ENCODE measurements around the gene TIMM8B. TPM values are rescaled to one million over a fixed set of nuclear protein-coding genes. Genes with fewer than 3 reads are reported as not detected.
A peak's percentile ranks its signal among the peaks of the same experiment; 100 is the strongest.

TIMM8B gene
- total and polyA plus RNA-seq, 9 of the 15 experiments (the other 6 are each of a cell fraction or from before 2014, with no cell fraction given), result 95.8 to 338 (median 145) TPM

DNA sequence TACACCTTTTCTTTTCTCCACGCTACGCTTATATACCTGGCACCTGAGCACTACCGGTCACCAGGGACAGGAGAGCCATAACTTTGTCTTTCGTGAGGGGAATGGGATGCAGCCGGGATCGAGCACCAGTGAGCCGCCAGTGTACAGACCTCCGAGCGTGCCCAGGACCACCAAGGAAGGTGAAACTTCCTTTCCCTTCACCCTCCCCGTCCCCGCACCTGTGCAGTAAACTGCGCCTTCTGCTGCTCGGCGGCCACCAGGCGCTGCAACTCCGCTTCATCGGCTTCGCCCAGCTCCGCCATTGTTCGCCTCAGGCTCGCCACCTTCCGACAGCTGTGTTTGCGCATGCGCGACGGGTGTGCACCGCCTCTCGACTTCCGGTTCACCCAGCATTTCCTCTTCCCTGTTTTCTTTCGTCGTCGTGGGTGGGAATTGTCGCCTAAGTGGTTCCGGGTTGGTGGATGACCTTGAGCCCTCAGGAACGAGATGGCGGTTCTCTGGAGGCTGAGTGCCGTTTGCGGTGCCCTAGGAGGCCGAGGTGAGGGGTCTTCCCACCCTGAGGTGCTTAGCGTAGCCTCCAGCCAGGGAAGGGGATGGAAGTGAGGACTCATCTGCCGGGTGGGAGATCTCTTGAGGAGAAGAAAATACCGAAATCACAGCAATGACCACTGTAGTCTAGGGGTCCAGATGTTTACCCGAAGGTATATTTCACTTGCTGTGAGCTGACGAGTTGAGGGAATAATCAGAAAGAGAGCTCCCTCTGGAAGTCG, at the start of gene TIMM8B, which contains the start of gene SDHD (continued):
- TF ChIP-seq, protein P1, sequence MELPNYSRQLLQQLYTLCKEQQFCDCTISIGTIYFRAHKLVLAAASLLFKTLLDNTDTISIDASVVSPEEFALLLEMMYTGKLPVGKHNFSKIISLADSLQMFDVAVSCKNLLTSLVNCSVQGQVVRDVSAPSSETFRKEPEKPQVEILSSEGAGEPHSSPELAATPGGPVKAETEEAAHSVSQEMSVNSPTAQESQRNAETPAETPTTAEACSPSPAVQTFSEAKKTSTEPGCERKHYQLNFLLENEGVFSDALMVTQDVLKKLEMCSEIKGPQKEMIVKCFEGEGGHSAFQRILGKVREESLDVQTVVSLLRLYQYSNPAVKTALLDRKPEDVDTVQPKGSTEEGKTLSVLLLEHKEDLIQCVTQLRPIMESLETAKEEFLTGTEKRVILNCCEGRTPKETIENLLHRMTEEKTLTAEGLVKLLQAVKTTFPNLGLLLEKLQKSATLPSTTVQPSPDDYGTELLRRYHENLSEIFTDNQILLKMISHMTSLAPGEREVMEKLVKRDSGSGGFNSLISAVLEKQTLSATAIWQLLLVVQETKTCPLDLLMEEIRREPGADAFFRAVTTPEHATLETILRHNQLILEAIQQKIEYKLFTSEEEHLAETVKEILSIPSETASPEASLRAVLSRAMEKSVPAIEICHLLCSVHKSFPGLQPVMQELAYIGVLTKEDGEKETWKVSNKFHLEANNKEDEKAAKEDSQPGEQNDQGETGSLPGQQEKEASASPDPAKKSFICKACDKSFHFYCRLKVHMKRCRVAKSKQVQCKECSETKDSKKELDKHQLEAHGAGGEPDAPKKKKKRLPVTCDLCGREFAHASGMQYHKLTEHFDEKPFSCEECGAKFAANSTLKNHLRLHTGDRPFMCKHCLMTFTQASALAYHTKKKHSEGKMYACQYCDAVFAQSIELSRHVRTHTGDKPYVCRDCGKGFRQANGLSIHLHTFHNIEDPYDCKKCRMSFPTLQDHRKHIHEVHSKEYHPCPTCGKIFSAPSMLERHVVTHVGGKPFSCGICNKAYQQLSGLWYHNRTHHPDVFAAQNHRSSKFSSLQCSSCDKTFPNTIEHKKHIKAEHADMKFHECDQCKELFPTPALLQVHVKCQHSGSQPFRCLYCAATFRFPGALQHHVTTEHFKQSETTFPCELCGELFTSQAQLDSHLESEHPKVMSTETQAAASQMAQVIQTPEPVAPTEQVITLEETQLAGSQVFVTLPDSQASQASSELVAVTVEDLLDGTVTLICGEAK (IDR thresholded peaks at IDR 0.05), result peak; percentile 98
- TF ChIP-seq, protein P1 (CRISPR knock-in tag; IDR thresholded peaks at IDR 0.05), result no peak
- TF ChIP-seq ZKSCAN8 (CRISPR knock-in tag; IDR thresholded peaks at IDR 0.05), result no peak
- TF ChIP-seq YY1 (IDR thresholded peaks at IDR 0.05; ENCODE audit: borderline replicate concordance in 1 of 3, control insufficient read depth in 1 of 3, extremely low read depth in 1 of 3, insufficient read depth in 3 of 3, insufficient read length in 1 of 3, insufficient replicate concordance in 2 of 3, low read depth in 1 of 3, low read length in 2 of 3), result peak; percentile 84 to 97 (median 94)
- TF ChIP-seq E2F3 (CRISPR knock-in tag; IDR thresholded peaks at IDR 0.05), result no peak
- no peak for TF ChIP-seq HNRNPL (IDR thresholded peaks at IDR 0.05; ENCODE audit: low read depth, low read length)
- TF ChIP-seq NFIC (IDR thresholded peaks at IDR 0.05), result peak; percentile 30; the same call in 1 of the 2 replicates
- TF ChIP-seq, protein P2, sequence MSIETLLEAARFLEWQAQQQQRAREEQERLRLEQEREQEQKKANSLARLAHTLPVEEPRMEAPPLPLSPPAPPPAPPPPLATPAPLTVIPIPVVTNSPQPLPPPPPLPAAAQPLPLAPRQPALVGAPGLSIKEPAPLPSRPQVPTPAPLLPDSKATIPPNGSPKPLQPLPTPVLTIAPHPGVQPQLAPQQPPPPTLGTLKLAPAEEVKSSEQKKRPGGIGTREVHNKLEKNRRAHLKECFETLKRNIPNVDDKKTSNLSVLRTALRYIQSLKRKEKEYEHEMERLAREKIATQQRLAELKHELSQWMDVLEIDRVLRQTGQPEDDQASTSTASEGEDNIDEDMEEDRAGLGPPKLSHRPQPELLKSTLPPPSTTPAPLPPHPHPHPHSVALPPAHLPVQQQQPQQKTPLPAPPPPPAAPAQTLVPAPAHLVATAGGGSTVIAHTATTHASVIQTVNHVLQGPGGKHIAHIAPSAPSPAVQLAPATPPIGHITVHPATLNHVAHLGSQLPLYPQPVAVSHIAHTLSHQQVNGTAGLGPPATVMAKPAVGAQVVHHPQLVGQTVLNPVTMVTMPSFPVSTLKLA (conservative IDR thresholded peaks at IDR 0.05), result peak; percentile 43 to 73
- TF ChIP-seq FOXK2 (conservative IDR thresholded peaks at IDR 0.05 in 1 of 2, IDR thresholded peaks at IDR 0.05 in 1 of 2; ENCODE audit: low read depth in 2 of 2), result peak; percentile 98 to 100
- TF ChIP-seq, protein P3, sequence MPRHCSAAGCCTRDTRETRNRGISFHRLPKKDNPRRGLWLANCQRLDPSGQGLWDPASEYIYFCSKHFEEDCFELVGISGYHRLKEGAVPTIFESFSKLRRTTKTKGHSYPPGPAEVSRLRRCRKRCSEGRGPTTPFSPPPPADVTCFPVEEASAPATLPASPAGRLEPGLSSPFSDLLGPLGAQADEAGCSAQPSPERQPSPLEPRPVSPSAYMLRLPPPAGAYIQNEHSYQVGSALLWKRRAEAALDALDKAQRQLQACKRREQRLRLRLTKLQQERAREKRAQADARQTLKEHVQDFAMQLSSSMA (CRISPR knock-in tag; IDR thresholded peaks at IDR 0.05), result no peak
- peak in 1 of 2 experiments; percentile 48; a peak in 2 of 4 replicates for TF ChIP-seq SIN3A (IDR thresholded peaks at IDR 0.05; ENCODE audit: borderline replicate concordance in 2 of 2, control insufficient read depth in 1 of 2, low read depth in 2 of 2, low read length in 2 of 2)
- no peak for TF ChIP-seq MTF1 (CRISPR knock-in tag; IDR thresholded peaks at IDR 0.05; ENCODE audit: borderline replicate concordance)
- no peak for TF ChIP-seq MEF2A (IDR thresholded peaks at IDR 0.05; ENCODE audit: control insufficient read depth, low read depth, low read length)
- TF ChIP-seq BRD4 (IDR thresholded peaks at IDR 0.05), result peak; percentile 67; the same call in 1 of the 2 replicates
